Measurements from ENCODE around the gene TSPYL2. TPM values are rescaled to one million over a fixed set of nuclear protein-coding genes. Genes with fewer than 3 reads are reported as not detected.
A peak's percentile ranks its signal among the peaks of the same experiment; 100 is the strongest.

TSPYL2 gene
- total RNA-seq, 1 donor from 2014 or later = 49.7 TPM

DNA sequence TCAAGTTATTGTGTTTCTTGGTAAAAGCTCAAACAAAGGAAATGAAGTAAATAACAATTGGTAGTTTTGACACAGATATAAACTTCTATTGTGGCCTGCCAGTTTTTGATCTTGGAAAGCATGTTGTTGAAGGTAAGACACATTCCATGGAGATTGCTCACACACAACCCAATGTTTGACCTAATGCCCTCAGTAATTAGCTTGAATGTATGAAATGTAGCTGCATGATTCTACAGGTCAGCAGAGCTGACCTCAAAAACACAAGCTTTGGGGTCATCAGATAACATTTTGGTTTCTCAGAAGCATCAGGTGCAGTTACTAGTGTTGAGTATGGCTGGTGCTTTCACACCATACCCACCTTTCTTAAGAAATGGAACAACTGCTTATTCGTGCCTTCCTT, 17.1 kb upstream of the TSPYL2 start:
- no peaks in the 10 kb centered on the region for H3K9me3 Mint-ChIP-seq
- DNase-seq = no peak
- TF ChIP-seq, protein P1, sequence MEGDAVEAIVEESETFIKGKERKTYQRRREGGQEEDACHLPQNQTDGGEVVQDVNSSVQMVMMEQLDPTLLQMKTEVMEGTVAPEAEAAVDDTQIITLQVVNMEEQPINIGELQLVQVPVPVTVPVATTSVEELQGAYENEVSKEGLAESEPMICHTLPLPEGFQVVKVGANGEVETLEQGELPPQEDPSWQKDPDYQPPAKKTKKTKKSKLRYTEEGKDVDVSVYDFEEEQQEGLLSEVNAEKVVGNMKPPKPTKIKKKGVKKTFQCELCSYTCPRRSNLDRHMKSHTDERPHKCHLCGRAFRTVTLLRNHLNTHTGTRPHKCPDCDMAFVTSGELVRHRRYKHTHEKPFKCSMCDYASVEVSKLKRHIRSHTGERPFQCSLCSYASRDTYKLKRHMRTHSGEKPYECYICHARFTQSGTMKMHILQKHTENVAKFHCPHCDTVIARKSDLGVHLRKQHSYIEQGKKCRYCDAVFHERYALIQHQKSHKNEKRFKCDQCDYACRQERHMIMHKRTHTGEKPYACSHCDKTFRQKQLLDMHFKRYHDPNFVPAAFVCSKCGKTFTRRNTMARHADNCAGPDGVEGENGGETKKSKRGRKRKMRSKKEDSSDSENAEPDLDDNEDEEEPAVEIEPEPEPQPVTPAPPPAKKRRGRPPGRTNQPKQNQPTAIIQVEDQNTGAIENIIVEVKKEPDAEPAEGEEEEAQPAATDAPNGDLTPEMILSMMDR (IDR thresholded peaks at IDR 0.05) = no peak
- H3K4me1 Mint-ChIP-seq = no peaks in the 10 kb centered on the region
- no peaks in the 10 kb centered on the region for H3K36me3 Mint-ChIP-seq (ENCODE audit: low read depth)
- intact Hi-C loops (cut with micrococcal nuclease) = no loop called here
- ATAC-seq (ENCODE audit: low read depth) = no peak
- H3K27ac Mint-ChIP-seq = no peak overlapping the region
- POLR2A ChIA-PET = no interaction called here
- no peaks in the 10 kb centered on the region for H3K27me3 Mint-ChIP-seq
- CTCF ChIA-PET = no interaction called here
- H3K4me3 Mint-ChIP-seq = no peak overlapping the region

DNA sequence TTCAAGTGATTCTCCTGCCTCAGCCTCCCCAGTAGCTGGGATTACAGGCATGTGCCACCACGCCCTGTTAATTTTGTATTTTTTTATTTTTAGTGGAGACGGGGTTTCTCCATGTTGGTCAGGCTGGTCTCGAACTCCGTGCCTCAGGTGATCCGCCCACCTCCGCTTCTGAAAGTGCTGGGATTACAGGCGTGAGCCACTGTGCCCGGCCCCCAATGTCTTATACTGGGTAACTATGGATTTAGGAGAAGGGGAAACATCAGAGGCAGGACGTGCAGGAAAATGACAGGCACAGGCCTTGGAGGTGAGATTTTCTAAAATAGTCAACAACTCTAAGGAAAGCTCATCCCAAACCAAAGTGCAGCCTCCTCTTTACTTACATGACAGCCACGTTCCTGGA, 11.1 kb upstream of the TSPYL2 start:
- intact Hi-C loops (cut with micrococcal nuclease) = loop anchor here (1.0 to 10.0 kb wide), 3 partner anchors 18 to 244 kb away; no protein-coding TSS in a partner anchor
- no peak for ATAC-seq (ENCODE audit: low read depth)
- DNase-seq = no peak
- H3K27ac Mint-ChIP-seq = no peak overlapping the region
- no peaks in the 10 kb centered on the region for H3K27me3 Mint-ChIP-seq
- H3K36me3 Mint-ChIP-seq (ENCODE audit: low read depth) = no peaks in the 10 kb centered on the region
- POLR2A ChIA-PET = interaction anchor here (0.7 kb wide), 1 partner anchor 411 kb away, joined by 5 read pairs; no protein-coding TSS in a partner anchor
- no peaks in the 10 kb centered on the region for H3K9me3 Mint-ChIP-seq
- H3K4me3 Mint-ChIP-seq = no peak overlapping the region
- TF ChIP-seq, protein P1 (IDR thresholded peaks at IDR 0.05) = no peak
- peaks cover 16% of the 10 kb centered on the region for H3K4me1 Mint-ChIP-seq
- CTCF ChIA-PET = interaction anchor here (0.7 to 3.1 kb wide), 2 partner anchors 16 to 18 kb away, joined by 3 to 17 read pairs; no protein-coding TSS in a partner anchor

DNA sequence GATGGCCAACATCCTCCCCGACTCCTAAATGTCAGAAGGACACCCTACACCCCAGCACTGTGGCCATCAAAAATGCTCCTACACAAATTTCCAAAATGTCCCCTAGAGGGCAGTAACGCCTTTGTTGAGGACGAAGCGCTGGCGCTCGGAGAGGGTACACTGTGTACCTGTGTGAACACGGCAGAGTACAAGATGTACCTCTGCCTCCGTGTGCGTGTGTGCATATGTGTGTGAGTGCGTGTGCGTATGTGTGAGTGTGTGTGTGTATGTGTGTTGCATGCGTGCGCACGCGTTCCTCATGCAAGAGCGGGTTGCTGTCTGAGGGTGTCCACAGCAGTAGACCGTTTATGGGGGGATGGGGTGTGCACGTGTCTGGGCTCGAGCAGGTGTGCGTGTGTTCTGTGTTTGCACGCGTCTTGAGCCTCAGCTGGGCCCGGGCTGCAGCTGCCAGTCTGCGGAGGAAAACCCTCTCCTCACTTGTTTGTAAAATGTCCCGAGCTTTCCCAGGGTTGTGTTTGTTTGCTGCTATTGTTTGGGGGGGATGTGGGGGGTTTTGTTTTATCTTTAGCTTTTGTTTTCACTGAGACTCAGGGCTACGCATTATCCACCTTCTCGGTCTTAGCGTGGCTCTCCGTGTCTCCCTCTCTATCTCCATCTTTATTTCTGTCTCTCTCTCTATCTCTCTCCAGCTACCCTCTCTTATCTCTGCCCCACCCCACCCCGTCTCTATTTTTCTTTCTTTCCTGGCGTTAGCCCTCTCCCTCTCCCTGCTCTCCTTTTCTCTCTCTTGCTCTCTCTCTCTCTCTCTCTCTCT, 10.4 kb upstream of the TSPYL2 start:
- H3K27me3 Mint-ChIP-seq = no peaks in the 10 kb centered on the region
- CTCF ChIA-PET = interaction anchor here (0.7 to 3.1 kb wide), 4 partner anchors 10 to 21 kb away, joined by 3 to 17 read pairs (median 4); partner anchors contain the start of gene TSPYL2
- TF ChIP-seq, protein P1 (IDR thresholded peaks at IDR 0.05) = no peak
- peaks cover 16% of the 10 kb centered on the region for H3K4me1 Mint-ChIP-seq
- H3K36me3 Mint-ChIP-seq (ENCODE audit: low read depth) = no peaks in the 10 kb centered on the region
- peak overlapping the region; percentile 85 for H3K4me3 Mint-ChIP-seq
- intact Hi-C loops (cut with micrococcal nuclease) = loop anchor here (1.0 to 10.0 kb wide), 3 partner anchors 17 to 243 kb away; no protein-coding TSS in a partner anchor
- H3K9me3 Mint-ChIP-seq = no peaks in the 10 kb centered on the region
- ATAC-seq (ENCODE audit: low read depth) = peak; percentile 84
- peak; percentile 32 for DNase-seq
- H3K27ac Mint-ChIP-seq = peak overlapping the region; percentile 90
- POLR2A ChIA-PET = interaction anchor here (0.7 to 1.6 kb wide), 6 partner anchors 9 to 76 kb away, joined by 3 to 13 read pairs (median 4); partner anchors contain the start of genes KANTR and TSPYL2

DNA sequence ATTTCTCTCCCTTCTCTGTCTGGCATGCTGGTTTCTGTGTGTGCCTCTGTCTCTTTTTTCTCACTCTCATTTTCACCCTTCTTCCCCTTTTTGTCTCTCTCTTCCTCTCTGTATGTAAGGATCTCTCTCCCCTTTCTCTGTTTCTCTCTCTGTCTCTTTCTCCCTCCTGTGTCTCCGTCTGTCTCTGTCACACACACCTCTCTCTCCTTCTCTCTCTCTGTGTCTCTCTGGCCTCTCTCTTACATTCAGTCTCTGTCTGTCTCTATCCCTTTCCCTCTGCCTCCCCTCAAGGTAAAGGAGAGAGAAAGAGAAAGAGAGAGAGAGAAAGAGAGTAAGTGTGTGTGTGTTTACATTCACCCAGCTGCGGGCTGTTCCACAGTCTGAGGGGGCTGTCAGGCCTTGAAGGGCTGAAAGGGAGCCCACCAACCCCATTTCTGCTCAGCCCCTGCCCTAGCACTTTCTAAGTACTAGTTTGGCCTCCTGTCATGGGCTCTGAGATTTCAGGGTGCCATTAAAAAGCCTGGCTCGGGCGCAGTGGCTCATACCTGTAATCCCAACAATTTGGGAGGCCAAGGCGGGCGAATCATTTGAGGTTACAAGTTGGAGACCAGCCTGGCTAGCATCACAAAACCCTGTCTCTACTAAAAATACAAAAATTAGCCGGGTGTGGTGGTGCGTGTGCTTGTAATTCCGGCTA, 9.6 kb upstream of the TSPYL2 start:
- Mint-ChIP-seq H3K27me3 (no peaks in the 10 kb centered on the region), H3K4me1 (peaks cover 16% of the 10 kb centered on the region), H3K36me3 (ENCODE audit: low read depth) (no peaks in the 10 kb centered on the region), H3K4me3 (peak overlapping the region; percentile 85), H3K27ac (peak overlapping the region; percentile 90), H3K9me3 (no peaks in the 10 kb centered on the region)
- ChIA-PET CTCF (interaction anchor here (1.1 to 3.1 kb wide), 3 partner anchors 10 to 20 kb away, joined by 3 to 17 read pairs (median 6); partner anchors contain the start of gene TSPYL2), POLR2A (interaction anchor here (0.9 to 1.6 kb wide), 5 partner anchors 9 to 76 kb away, joined by 3 to 16 read pairs (median 5); partner anchors contain the start of genes KANTR and TSPYL2)
- no peak for DNase-seq
- TF ChIP-seq, protein P1 (IDR thresholded peaks at IDR 0.05) = no peak
- no peak for ATAC-seq (ENCODE audit: low read depth)
- intact Hi-C loops (cut with micrococcal nuclease) = loop anchor here (10.0 kb wide), 1 partner anchor 242 kb away; no protein-coding TSS in a partner anchor
